Spleen (tissue), 11 donors: ENCODE measurements around the gene SERPINE1. TPM values are rescaled to one million over a fixed set of nuclear protein-coding genes. Genes with fewer than 3 reads are reported as not detected.
"Not testable (repeated sequence)": the region's sequence is repeated elsewhere in the genome, so short reads cannot be mapped to it uniquely, and the experiment has no call there.

Experiments used
- DNase-seq: peaks from one replicate; pipeline ENCODE4 v3.0.0-alpha.2; 2020
- H3K27ac ChIP-seq, 8 donors: fragments of 200-600 bp; sonication (generic) in 7 of 8; 1 replicate in 4 of 8; 2 replicates in 4 of 8; pipeline versions ENCODE4 v1.5.0 to v1.8.0; 2016 to 2021; ENCODE audit warnings: inconsistent platforms in 4 of 8, mild to moderate bottlenecking in 4 of 8, moderate library complexity in 1 of 8
- H3K27me3 ChIP-seq, 7 donors: fragments of 200-600 bp; sonication (generic) in 6 of 7; replicated peaks in 1 of 7; 1 replicate in 4 of 7; 2 replicates in 3 of 7; pipeline versions ENCODE4 v1.5.0 to v1.8.0; 2016 to 2021; ENCODE audit warnings: inconsistent platforms in 3 of 7, mild to moderate bottlenecking in 1 of 7
- H3K36me3 ChIP-seq, 6 donors: fragments of 200-600 bp; sonication (generic) in 5 of 6; 1 replicate in 4 of 6; 2 replicates in 2 of 6; pipeline versions ENCODE4 v1.5.0 to v1.8.0; 2016 to 2021; ENCODE audit warnings: inconsistent platforms in 2 of 6
- H3K4me1 ChIP-seq, 6 donors: fragments of 200-600 bp; sonication (generic) in 5 of 6; 1 replicate in 3 of 6; 2 replicates in 3 of 6; pipeline versions ENCODE4 v1.5.0 to v1.8.0; 2016 to 2021; ENCODE audit warnings: inconsistent platforms in 3 of 6
- H3K4me3 ChIP-seq, 8 donors: fragments of 200-600 bp; sonication (generic) in 7 of 8; 1 replicate in 4 of 8; 2 replicates in 4 of 8; pipeline versions ENCODE4 v1.5.0 to v1.8.0; 2016 to 2021; ENCODE audit warnings: inconsistent platforms in 4 of 8, mild to moderate bottlenecking in 4 of 8, moderate library complexity in 2 of 8
- H3K9me3 ChIP-seq, 8 donors: fragments of 200-600 bp; sonication (generic) in 7 of 8; 1 replicate in 4 of 8; 2 replicates in 4 of 8; pipeline versions ENCODE4 v1.5.0 to v1.8.0; 2016 to 2021; ENCODE audit warnings: inconsistent platforms in 4 of 8
- POLR2A ChIP-seq, 3 donors: fragments of 450-650 bp; IDR thresholded peaks; one replicate each; pipeline ENCODE4 v1.5.1; 2017; ENCODE audit warnings: antibody characterized with exemption in 3 of 3, mild to moderate bottlenecking in 1 of 3
- POLR2AphosphoS5 ChIP-seq, 3 donors: sonication (generic); formaldehyde crosslinking; IDR thresholded peaks; one replicate each; pipeline ENCODE4 v1.5.1; 2017; ENCODE audit warnings: antibody characterized with exemption in 3 of 3
- WGBS, 5 donors: extraction: QIAGEN DNeasy Blood & Tissue Kit in 3 of 5; methylation state at CpG; one replicate each; pipeline versions ENCODE4 v1.1.5 to v1.1.7; 2013 to 2018; 5-methylcytosine and 5-hydroxymethylcytosine counted together
- intact Hi-C: fragments of 100-400 bp; cut with DNase I; formaldehyde crosslinking; loops from one replicate; pipeline ENCODE4 v1.15.0; 2023; ENCODE audit warnings: low total_unique reads
- polyA plus RNA-seq, 3 donors: library from polyadenylated mRNA; stranded (reverse); fragments of 200-250 nt; gene quantifications; one replicate each; pipeline ENCODE4 v1.2.1, GENCODE V29; 2013
- total RNA-seq, 7 donors: library from RNA; depleted of rRNA in 3 of 7; stranded (reverse); fragments of >200 nt in 3 of 7; fragmentation: NEBNext Ultra II Directional in 4 of 7; extraction: Animal tissue kit (Norgen Biotek cat#: 25700) in 4 of 7; gene quantifications; one replicate each; pipeline versions ENCODE4 v1.1.0 to v1.2.1, GENCODE V29; 2016 to 2021
- TF ChIP-seq, protein P1 (sequence below), 11 experiments: fragments of 200-600 bp in 7 of 11; fragments of 450-650 bp in 4 of 11; sonication (generic) in 4 of 11; IDR thresholded peaks in 8 of 11; conservative IDR thresholded peaks in 3 of 11; 1 replicate in 7 of 11; 2 replicates in 4 of 11; pipeline versions ENCODE4 v1.4.0 to v1.8.0; 2016 to 2021; ENCODE audit warnings: antibody characterized with exemption in 11 of 11, inconsistent platforms in 4 of 11, mild to moderate bottlenecking in 1 of 11
- donor health status: healthy with polysubstance abuse.
- donor health status: DM: no; HTN: no; CAD: no; lungs with moderate emphysema.
- donor health status: DM: no; HTN: no; CAD: no.
- donor health status: Bipolar disorder and iron deficiency.
- donor health status: healthy.
- donor health status: DM: no; HTN: no; CAD: no.
- donor health status: DM: yes; HTN: yes; CAD: no.

Gene SERPINE1
- total and polyA plus RNA-seq, 10 donors: 2.2 to 46.4 (median 4.7) TPM

- Histone ChIP-seq H3K27ac (peak overlapping the region in 1 of 8 donors; percentile 27), H3K9me3 (no peaks in the 10 kb centered on the region), H3K4me3 (no peak overlapping the region), H3K4me1 (peaks cover 26 to 75% (median 57%) of the 10 kb centered on the region in 6 donors), H3K36me3 (peaks cover 0 to 64% (median 37%) of the 10 kb centered on the region in 6 donors), H3K27me3 (no peaks in the 10 kb centered on the region)
- TF ChIP-seq, protein P1, sequence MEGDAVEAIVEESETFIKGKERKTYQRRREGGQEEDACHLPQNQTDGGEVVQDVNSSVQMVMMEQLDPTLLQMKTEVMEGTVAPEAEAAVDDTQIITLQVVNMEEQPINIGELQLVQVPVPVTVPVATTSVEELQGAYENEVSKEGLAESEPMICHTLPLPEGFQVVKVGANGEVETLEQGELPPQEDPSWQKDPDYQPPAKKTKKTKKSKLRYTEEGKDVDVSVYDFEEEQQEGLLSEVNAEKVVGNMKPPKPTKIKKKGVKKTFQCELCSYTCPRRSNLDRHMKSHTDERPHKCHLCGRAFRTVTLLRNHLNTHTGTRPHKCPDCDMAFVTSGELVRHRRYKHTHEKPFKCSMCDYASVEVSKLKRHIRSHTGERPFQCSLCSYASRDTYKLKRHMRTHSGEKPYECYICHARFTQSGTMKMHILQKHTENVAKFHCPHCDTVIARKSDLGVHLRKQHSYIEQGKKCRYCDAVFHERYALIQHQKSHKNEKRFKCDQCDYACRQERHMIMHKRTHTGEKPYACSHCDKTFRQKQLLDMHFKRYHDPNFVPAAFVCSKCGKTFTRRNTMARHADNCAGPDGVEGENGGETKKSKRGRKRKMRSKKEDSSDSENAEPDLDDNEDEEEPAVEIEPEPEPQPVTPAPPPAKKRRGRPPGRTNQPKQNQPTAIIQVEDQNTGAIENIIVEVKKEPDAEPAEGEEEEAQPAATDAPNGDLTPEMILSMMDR (IDR thresholded peaks at IDR 0.05 in 8 of 11, conservative IDR thresholded peaks at IDR 0.05 in 3 of 11): no peak
- TF ChIP-seq POLR2AphosphoS5 (IDR thresholded peaks at IDR 0.05) (peak in 2 of 3 donors; percentile 15 to 64), POLR2A (IDR thresholded peaks at IDR 0.05) (no peak)
- no peak for DNase-seq
- 91 to 97% (median 95%) methylated on average over 14 to 41 of the region's 41 CpGs for WGBS, 5 donors
- intact Hi-C loops: no loop called here
These were observed 37.9 kb upstream of the SERPINE1 start for GRCh38 chr7:101088858-101089529.

DNA sequence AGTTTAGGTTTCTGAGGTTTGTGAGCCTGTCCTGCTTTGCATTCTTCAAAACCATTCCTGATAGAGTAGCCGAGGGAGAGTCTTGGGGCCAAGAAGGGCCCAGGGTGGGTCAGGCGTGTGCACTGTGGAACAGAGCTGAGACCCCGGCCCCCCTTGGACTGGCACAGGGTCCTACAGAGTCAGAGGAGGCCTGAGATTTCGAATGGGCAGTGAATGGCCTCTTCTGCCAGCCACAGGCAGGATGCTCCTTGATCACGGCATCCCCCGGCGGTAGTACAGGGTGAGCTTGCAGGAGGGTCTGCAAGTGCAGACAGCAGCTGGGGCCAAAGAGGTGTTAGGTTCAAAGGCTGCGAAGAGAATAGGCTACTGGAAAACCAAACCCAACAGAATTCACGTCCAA lies 37.0 kb upstream of the SERPINE1 start:
- DNase-seq: no peak
- Histone ChIP-seq H3K4me3 (no peak overlapping the region), H3K27ac (no peak overlapping the region), H3K36me3 (peaks cover 0 to 64% (median 37%) of the 10 kb centered on the region in 6 donors), H3K27me3 (no peaks in the 10 kb centered on the region), H3K9me3 (no peaks in the 10 kb centered on the region), H3K4me1 (peaks cover 23 to 76% (median 55%) of the 10 kb centered on the region in 6 donors)
- no peak for TF ChIP-seq POLR2A (IDR thresholded peaks at IDR 0.05)
- TF ChIP-seq POLR2AphosphoS5 (IDR thresholded peaks at IDR 0.05): no peak
- TF ChIP-seq, protein P1 (IDR thresholded peaks at IDR 0.05 in 8 of 11, conservative IDR thresholded peaks at IDR 0.05 in 3 of 11): no peak
- 88 to 96% (median 91%) methylated on average over 9 of the region's 9 CpGs for whole genome bisulfite sequencing, 5 donors
- intact Hi-C loops: no loop called here

DNA sequence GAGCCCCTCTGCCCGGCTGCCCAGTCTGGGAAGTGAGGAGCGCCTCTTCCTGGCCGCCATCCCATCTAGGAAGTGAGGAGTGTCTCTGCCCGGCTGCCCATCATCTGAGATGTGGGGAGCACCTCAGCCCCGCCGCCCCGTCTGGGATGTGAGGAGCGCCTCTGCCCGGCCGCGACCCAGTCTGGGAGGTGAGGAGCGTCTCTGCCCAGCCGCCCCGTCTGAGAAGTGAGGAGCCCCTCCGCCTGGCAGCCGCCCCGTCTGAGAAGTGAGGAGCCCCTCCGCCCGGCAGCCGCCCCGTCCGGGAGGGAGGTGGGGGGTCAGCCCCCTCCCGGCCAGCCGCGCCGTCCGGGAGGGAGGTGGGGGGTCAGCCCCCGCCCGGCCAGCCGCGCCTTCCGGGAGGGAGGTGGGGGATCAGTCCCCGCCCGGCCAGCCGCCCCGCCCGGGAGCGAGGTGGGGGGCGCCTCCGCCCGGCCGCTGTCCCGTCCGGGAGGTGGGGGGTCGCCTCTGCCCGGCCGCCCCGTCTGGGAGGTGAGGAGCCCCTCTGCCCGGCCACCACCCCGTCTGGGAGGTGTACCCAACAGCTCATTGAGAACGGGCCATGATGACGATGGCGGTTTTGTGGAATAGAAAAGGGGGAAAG lies 34.5 kb upstream of the SERPINE1 start:
- Histone ChIP-seq H3K36me3 (peaks cover 0 to 55% (median 33%) of the 10 kb centered on the region in 6 donors), H3K4me1 (peaks cover 7 to 64% (median 37%) of the 10 kb centered on the region in 6 donors)
- peak in 1 of 3 donors; percentile 22 for TF ChIP-seq POLR2AphosphoS5 (IDR thresholded peaks at IDR 0.05)
- DNase-seq, H3K27ac ChIP-seq, H3K27me3 ChIP-seq, H3K9me3 ChIP-seq, H3K4me3 ChIP-seq, intact Hi-C loops: not testable (repeated sequence)
- WGBS, 5 donors: 88 to 96% (median 93%) methylated on average over 16 to 52 of the region's 53 CpGs

DNA sequence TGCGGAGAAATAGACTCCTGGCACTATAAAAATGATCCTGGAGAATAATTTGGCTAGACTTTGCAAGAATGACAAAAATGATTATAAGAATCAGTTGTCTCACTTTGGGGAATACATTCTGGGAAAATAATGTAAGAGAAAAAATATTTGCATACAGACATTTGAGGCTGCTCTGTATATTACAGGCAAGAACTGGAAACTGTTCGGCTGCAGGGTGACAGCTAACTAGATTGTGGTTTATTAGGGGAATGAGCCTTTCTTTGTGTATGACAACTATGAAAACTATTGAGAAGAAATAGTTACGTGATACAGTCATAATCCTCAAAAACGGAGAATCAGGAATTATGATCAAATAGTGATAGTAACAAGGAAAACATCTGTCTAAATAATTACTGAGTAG lies 33.0 kb upstream of the SERPINE1 start:
- DNase-seq: no peak
- intact Hi-C loops: no loop called here
- Histone ChIP-seq H3K4me1 (peaks cover 6 to 52% (median 24%) of the 10 kb centered on the region in 6 donors), H3K27me3 (no peaks in the 10 kb centered on the region), H3K9me3 (no peaks in the 10 kb centered on the region), H3K4me3 (no peak overlapping the region), H3K36me3 (peaks cover 0 to 39% (median 18%) of the 10 kb centered on the region in 6 donors), H3K27ac (no peak overlapping the region)
- TF ChIP-seq POLR2A (IDR thresholded peaks at IDR 0.05) (no peak), POLR2AphosphoS5 (IDR thresholded peaks at IDR 0.05) (no peak)
- TF ChIP-seq, protein P1 (IDR thresholded peaks at IDR 0.05 in 8 of 11, conservative IDR thresholded peaks at IDR 0.05 in 3 of 11): no peak
- WGBS, 5 donors: 87 to 95% (median 91%) methylated on average over 4 of the region's 4 CpGs
